ENCODE results near the gene SLC30A9.

The SLC30A9 gene

DNA sequence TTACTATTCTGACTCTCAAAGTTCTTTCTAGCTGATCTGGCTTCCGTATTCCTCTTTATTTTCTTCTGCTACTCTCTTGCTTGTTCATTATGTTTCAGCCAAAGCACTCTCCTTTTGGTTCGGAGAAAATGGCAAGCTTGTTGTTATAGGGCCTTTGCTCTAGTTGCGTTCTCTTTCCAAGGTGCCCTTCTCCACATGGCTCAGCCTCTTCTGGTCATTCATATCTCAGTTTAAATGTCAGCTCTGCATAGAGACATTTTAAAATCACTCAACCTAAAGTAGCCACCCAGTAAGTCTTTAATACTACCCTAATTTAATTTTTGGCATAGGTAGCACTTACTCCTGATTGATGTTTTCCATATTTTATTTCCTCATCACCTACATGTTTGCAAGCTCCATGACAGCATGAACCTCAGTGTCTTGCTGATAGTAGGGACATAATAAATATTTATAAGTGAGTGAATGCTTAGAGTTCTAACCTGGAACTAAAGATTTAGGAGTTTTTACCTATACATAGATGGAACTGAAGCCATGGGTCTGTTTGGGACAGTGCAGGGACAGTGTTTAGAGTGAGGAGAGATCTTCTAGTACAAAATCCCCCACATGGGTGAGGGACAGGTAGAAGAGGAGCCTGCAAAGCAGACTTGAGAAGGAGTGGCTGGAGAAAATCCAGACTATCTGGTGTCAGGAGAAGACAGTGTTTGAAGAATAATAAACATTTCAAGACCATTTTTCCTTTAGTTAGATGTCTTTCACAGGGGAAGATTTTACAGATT lies 17.9 kb downstream of the SLC30A9 start:
- no peak for DNase-seq

DNA sequence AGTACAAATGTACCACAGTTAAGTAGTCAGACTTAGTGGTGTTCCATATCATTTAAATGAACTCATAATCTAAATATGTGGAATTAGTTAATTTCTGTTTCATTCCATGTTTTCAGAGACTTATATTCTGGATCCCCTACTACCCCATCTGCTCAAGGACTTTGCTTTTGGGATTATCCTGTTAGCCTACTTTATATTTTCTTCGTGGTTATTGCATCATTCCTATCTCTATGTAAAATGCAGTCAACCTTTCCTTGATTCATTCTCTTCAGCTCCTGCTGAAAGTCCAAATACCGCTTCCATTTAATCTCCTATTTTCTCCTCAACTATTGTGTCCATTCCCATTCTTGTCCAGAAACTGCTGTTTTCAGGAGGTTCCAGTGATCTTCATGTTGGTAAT lies 25.1 kb downstream of the SLC30A9 start:
- DNase-seq: no peak

DNA sequence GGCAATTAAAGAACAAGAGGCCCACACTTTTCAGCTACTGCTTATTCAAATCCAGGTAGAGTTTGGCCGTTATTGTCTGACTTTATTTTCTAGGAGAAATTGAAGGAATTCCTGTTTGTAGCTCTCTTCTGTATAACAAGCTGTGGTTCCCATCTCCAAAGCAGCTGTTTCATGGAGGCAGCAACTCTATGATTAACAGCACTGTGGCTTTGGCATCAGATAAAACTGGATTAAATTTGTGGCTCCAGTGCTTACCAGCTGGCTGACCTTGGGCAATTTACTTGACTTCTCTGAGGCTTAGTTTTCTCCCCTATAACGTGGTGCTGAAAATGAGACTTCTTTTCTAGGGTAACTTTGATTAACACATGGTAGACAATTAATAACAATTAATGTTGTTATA lies 28.1 kb downstream of the SLC30A9 start:
- DNase-seq: no peak

DNA sequence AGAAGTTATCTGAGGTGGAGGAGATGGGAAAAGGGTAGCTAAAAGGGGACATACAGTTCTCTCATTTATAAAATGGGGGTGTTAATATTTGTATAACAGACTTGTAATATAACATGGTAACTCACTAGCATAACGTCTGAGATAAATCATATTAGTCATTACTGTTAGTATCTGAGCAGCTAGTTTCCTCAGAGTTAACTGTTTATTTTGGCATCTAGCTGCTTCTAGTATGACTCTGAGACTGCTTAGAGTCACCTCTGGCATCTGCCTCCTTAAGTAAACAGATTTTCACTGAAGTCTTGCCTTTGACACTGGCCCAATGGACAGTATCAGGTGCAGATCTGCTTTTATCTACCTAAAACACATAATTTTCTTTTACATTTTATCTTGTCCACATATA lies 58.1 kb downstream of the SLC30A9 start:
- no peak for DNase-seq

DNA sequence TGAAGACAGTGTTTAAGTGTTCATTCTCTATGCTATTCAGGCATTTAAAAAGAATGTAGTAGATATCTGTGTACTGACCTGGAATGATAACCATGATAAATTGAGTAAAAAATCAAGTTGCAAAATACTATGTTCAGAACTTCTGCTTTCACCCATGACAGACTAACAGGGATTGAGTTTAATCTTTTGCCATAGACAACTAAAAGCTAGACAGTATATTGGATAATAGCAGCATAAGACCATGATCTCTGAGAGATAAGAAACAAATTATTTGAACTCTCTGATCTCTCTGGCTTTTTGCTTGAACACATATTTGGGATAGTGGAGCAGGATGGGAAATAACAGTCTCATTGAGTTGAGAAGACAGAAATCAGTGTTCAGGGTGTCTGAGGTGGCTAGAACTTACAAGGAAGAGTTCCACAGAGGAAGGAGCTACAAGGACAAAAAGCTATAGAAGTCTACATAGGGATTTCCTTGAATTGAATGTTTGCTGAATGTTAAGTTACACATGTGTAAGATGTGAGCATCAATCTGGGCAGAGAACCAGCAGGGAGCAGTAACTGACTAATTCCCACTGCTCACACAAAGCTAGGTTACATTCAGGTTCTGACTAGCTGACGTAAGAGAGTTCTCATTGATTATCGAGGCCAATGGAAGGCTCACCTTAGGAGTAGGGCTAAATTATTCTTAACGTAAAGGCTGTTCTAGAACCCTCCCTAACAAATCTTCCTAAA lies 60.4 kb downstream of the SLC30A9 start:
- DNase-seq: no peak

DNA sequence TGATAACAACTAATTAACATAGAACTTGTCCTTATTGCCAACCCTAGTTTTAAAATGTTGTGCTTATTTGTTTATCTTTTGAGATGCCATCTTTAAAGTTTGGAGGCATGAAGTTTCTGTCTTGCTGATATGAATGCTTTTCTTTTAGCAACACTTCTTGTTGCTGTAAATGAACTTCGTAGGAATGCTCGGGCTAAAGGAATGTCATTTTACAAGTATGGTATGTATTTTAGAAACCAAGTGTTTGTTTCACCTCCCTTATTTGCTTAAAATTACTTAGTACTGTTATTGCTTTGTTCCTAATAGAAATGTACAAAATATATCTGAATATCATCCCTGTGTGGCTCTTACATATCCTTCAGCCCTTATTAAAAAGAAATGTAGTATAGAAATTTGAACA lies 76.1 kb downstream of the SLC30A9 start:
- no peak for DNase-seq

DNA sequence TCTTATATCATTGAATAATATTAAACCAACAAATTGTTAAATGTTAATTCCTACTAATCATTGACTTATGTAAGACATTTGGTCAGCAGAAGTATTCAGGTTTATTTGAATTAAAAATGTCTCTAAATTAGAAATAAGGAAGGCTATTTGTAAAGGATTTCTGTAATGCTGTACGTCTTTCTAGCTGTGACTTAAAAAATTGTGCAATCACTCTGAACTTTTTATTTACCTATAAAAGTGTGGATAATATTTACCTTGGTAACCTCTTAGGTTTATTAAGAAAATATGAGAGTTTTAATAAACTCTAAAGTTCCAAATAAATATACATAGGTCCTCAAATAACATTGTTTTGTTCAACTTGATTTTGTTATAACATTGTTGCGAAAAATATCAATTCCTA lies 76.9 kb downstream of the SLC30A9 start:
- no peak for DNase-seq

DNA sequence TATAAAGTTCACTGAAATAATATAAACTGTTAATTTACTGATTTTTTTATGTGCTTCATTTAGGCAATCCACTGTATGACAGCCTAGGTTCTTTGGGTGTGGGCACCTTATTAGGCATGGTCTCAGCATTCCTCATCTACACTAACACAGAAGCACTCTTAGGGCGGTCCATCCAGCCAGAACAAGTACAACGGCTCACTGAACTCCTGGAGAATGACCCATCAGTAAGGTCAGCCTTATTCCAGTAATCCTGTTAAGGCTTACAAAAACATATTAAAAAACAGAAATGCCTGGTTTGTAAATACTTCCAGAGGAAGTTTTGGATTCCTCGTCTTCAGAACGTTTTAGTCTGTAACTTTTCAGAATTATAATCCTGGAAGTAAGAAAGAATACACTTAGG lies 80.1 kb downstream of the SLC30A9 start:
- no peak for DNase-seq

DNA sequence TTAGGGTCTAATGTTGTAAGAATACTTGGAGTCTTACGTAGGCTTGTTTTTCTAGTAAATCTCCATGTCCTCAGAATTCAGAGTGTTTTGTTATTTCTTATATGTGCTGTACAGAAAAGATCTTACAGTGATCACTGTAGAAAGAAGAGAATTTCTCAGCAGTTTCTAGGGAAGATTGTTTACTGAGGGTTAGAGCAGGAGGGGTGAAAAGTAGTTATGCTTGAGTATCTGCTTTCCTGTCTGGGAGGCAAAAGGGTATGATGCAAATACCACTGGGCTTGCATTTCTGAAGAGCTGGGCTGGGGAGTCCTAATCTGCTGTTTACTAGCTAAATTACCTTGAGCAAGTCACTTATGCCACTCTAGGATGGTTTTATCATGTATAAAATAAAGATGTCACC lies 84.0 kb downstream of the SLC30A9 start:
- DNase-seq: no peak

DNA sequence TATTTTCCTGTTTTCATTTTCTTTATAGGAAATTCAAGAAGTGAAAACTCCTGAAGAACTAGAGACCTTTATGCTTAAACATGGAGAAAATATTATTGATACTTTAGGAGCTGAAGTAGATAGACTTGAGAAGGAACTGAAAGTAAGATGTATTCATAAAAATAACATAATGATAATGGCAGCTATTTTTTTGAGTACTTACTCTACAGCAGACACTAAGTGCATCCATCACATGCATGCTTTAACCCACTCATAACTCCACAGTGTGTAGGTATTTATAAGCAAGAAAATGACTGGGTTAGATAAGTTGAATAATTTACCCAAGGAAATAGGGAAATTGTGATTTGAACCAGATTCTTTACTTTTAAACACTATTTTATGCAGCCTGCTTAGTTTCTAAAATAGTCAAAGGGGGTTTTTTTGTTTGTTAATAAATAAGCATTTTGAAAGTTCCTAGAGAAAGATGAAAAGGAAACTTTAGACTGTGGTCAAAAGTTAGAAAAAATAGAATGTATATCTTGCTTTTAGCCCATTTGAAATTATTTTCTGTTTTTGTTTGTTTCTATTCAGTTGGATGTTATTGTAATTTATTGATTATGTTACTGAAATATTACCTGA lies 88.0 kb downstream of the SLC30A9 start:
- DNase-seq: no peak

DNA sequence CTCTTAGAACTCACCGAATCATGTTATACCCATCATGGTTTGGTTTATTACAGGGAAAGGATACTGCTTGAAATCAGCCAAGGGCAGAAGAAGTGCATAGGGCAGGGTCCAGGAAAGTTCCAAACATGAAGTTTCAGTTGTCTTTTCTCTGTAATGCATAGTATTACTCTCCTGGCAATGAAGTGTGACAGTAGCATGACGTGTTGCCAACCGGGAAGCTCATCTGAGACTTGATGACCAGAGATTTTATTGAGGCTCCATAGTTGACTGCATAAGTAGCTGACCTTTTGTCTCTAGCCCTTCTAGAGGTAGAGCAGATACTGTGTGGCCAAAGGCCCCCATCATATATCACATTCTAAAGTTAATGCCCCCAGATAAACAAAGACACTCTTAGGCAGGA lies 90.0 kb downstream of the SLC30A9 start:
- no peak for DNase-seq

DNA sequence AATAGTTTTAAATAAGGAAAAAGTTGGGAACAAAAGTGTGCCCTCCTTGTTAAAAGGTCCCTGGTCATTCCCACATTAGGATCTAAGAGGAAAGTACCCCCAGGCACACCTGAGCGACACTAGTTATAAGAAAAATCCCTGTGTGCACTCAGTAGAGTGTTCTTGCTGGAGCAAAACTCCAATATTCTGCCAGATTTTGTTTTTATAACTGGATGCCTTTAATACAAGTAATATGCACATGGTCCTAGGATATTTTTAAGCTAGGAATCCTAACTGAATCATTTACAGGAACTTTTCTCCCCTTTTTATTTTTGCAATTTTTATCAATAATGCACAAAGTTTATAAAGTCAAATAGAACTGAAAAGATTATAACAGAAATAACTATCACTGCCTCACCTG lies 93.5 kb downstream of the SLC30A9 start:
- DNase-seq: no peak

DNA sequence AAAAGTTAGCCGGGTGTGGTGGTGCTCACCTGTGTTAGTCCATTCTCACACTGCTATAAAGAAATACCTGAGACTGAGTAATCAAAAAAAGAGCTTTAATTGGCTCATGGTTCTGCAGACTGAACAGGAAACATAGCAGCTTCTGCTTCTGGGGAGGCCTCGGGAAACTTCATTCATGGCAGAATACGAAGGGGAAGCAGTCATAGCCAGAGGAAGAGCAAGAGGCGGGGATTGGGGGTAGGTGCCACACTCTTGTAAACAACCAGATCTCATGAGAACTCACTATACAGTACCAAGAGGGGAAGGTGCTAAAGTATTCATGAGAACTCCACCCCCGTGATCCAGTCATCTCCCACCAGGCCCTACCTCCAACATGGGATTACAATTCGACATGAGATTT lies 98.1 kb downstream of the SLC30A9 start:
- DNase-seq: no peak

DNA sequence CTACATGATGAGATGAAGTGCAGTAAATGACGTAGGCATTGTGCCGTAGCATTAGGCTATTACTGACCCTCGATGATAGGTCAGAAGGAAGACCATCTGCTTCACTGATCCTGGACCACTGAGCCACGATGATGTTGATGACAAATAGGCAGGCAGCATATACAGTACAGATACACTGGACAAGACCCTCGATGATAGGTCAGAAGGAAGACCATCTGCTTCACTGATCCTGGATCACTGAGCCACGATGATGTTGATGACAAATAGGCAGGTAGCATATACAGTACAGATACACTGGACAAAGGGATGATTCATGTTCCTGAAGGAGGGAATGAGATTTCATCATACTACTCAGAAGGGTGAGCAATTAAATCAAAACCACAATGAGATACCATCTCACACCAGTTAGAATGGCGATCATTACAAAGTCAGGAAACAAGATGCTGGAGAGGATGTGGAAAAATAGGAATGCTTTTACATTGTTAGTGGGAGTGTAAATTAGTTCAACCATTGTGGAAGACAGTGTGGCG lies 111.2 kb downstream of the SLC30A9 start:
- DNase-seq: no peak

DNA sequence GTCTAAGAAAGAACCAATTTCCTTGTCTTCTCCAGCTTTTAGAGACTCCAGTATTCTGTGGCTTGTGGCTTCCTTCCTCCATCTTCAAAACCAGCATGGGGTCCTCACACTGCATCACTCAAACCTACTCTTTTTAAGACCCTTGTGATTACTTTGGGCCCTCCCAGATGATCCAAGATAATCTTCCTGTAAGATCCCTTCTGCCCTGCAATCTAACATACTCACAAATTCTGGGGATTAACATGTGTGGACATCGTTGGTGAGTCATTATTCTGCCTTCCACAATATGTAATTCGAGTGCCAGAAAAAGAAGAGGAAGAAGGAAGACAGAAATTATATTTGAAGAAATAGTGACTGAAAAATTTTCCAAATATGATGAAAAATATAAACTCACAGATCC lies 114.2 kb downstream of the SLC30A9 start:
- no peak for DNase-seq

DNA sequence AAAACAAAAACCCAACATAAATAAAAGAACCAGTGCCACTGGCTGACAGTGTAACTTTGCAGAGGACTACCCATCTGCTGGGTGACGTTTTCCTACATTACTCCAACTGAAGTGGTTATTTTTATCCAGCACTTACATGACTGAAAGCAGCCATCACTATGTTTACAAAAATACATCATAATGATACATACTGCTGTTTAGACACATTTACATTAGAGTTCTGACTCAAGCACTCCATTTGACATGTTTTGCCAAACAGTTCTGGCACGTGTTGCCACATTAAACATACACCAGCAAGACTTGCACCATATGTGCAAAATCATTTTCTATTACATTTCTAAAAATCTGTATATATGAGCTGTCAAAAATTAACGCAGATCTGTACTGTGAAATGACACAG lies 122.5 kb downstream of the SLC30A9 start:
- no peak for DNase-seq

DNA sequence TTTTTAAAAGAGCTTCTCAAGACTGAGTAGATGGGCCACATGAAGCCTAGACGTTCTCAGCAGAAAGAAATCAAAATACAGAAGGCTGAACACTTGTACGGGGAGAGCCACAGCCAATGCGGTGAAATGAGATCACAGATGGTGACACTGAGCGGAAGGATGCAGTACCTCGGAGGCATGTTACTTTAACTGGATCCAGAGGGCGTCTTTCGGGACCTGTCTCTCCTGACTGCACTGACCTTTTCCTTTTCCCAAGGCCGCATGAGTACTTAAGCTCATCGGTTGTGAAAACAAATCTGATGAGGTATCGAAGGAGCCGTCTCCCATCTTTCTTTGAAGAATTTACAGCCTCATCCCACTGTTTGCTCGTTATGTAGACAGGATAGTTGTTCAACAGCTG lies 129.6 kb downstream of the SLC30A9 start:
- no peak for DNase-seq

DNA sequence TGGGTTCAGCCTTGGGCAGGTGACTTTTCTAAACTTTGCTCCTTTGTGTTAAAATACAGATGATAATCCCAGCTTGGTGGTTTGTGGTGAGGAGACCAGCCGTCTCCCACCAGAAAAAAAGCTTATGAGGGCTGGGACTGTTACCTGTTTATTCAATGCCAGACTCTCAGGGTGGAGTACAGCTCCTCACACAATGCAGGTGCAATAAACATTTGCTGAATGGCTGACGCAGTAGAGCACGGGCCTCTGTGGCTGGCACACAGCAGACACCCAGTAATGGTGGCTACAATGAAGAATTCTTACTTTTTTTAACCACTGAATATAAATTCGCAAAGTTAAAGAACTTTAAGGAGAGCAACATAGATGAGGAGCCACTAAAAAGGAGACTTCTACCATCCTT lies 131.9 kb downstream of the SLC30A9 start:
- DNase-seq: no peak

DNA sequence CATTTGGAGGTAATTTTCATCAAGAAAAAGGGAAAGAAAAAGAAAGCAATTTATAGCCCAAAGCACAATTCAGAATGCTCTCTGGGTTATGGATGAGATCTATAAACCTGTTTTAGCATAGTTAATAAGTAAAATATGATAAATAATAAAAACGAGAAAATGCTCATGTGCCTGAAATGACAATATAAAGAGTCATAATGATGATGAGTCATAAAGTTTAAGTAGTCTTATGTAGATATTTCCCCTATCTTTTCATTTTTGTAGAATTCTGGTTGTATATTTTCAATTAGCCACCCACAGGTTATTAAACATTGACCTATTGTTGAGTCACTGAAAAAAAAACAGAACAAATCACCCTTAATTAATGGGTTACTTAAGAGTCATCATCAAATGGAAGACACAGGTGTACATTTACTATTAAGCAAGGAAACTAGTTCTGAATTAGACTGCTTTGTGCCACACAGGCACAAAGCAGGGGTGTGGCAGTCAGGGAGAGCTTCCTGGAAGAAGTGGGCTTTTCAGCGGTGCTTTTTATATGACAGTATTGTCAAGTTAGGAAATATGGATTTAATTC lies 132.8 kb downstream of the SLC30A9 start:
- no peak for DNase-seq

DNA sequence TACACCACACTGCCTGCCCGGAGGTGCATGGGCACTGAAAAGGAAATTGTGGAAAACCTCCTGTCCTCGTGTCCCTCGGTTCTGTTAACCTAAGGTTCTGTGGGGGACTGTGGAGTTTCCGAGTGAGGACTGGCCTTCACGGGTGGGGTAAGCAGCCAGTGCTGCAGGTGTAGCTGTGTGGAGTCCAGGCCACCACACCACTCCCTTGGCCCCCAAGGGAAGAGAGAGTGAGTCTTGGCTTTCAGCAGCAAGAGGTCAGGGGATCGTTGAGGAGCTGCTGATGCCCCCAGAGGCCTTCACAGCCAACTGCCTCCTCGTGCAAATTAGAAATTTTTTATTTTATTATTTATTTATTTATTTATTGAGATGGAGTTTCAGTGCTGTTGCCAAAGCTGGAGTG lies 141.8 kb downstream of the SLC30A9 start:
- DNase-seq: no peak

DNA sequence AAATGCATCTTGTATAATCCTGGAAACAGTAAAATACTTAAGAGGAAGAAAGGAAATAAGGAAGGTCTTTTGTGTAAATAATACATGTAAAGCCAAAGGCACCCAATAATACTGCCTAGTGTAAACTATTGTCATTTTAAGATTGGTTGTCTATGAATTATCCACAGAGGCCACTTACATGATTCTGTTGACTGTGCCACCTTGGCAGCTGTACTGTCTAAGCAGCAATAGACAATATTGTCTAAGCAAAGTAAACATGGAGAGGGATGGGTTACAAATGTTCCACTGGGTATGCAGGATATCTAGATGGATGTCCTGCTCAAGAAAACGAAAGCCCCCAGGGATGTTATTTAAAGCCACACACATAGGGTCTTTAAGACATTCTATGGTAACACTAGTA lies 142.7 kb downstream of the SLC30A9 start:
- DNase-seq: no peak

DNA sequence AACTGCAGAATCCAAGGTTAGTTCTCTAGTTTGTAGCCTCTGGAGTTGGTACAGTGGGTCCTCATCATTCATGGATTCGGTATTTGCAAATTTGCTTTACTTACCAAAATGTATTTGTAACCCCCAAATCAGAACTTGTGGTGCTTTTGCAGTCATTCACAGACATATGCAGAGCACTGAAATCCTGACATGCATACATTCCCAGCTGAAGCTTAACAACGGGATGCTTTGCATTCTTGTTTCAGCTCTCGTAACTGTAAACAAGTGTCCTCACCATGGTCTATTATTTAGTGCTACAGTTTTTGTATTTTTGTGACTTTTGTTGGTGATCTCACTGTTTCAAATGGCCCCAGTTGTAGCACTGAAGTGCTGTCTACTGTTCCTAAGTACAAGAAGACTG lies 146.0 kb downstream of the SLC30A9 start:
- DNase-seq: no peak

All from NCI-H2227 treated with DMSO at 0.1 percent for 48 hours (cell line).